AG08395 (cell line): ENCODE data around the gene NFKBIL1.
"Not testable (repeated sequence)": the region's sequence is repeated elsewhere in the genome, so short reads cannot be mapped to it uniquely, and the experiment has no call there.

Experiments
- DNase-seq: peaks from one replicate; pipeline ENCODE4 v3.0.0; 2012; ENCODE audit warnings: mixed read lengths, low spot score

Gene NFKBIL1

DNA sequence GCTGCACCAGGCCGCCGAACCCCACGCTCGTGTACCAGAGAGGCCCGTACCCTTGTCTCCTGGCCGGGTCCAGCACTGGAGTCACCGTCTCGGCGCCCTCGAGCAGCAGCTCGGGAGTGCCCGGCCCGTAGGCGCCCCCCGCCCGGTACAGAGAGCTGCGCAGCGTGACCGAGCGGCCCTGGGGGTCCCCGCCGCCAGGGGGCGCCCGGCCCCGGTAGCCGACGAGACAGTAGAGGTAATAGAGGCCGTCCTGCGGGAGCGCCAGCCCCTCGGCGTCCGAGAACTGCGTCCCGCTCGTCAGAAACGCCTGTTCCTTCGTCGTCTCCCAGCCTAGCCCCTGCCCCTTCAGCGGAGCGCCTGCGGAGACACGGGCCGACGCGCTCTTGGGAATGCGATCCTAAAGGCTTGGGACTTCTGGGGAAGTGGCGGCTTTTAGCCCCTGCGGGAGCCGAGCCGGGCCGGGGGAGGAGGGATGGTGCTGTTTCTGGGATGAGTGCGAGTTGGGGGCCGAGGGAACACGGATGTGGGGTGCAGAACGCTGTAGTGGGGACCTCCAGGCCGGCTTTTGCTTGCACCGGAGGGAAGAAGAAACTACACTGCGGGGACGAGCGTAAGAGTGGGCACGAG lies 33.5 kb downstream of the NFKBIL1 start:
- DNase-seq: peak; percentile 92

- DNase-seq: no peak
These were observed 34.2 kb downstream of the NFKBIL1 start for GRCh38 chr6:31581434-31582229.

DNA sequence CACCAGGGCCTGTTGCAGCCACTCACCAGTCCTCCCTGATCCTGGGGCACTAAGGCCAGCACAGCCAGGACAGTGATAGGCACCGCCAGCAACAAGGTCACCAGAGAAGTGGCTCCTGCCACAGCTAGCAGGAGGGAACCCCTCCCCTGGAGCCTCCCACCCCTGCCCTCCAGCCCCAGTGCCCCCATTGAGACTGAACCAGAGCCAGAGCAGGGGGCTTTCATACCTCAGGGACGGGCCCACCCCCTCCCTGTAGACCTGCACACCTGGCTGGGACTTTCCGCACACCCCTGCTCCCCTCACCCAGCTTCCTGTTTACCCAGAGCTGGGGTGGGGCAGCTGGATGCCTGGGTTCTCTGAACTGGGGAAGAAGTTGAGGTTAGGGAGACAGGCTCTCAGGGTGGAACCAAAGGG lies 34.8 kb downstream of the NFKBIL1 start, which contains the start of gene LTB:
LTB (minus strand) TSS at position 195 of the 414 bp plus-strand sequence; CDS start at position 188, 7 bp downstream.
- DNase-seq: no peak

DNA sequence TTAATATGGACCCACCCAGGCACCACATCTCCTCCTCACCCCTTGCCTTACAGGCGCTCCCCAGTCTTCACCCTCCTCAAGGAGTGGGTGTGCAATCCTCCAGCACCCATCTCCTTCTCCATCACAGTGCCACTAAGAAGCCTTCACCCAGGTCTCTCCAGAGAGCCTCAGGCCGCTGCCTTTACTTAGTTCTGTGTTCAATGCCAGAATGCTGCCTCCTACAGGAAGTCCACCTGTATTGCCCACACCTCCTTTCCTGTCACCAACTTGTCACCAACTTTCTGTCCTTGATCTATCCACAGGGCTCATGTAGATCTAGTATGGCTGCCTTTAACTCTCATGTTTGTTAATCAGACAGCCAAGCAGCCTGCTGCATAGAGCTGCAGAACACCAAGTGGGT lies 38.1 kb downstream of the NFKBIL1 start:
- no peak for DNase-seq

DNA sequence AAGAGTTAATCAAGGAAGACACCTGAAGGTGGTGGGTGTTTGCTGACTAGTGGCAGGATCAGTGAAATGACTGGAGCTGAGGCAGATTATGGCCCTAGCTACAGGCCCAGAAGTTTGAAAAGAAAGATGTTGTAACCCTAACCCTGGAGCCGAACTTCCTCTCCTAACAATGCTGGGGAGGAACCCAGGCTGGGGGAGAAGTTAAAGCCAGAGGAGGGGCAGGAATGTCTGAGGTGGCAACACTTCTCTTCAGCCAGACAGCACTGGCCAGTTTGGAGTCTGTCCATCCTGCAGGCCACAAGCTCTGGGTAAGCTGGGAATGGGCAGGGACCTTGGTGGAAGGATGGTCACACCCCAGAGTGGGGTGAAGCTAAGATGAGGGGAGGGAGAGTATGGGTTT lies 38.6 kb downstream of the NFKBIL1 start, which contains the start of gene LST1:
LST1 (plus strand) TSS at position 270 of the 400 bp plus-strand sequence. CDS start 1,023 bp downstream, outside the sequence.
- DNase-seq: no peak

DNA sequence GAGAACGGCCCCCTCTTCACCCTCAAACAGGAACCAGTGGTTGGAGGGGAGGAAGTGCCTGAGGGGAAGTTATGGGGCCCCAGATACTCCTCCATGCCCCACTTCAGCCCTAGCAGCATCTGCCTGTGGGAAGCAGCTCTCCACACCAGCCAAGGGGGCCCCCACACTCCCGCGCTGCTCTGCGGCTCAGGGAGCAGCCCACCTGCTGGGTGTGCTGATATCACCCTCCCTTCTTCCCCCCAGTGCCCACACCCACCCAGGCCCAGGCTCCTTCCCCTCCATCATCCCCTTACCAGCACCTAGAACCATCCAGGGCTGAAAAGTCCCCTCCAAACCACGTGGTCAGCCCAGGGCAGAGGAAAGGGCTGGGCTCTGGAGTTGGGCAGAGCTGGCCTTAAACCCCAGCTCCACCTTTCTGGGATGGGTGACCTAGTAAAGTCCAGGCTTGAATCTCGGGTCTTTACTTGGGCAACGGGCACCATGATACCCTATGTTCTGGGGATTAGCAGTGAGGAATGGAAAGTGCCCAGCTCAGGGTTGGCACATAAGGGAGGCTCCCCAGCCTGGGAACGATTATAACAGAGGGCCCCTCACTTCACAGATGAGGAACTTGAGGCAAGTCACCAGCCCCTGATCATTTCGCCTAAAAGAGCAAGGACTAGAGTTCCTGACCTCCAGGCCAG lies 39.3 kb downstream of the NFKBIL1 start:
- DNase-seq: no peak

DNA sequence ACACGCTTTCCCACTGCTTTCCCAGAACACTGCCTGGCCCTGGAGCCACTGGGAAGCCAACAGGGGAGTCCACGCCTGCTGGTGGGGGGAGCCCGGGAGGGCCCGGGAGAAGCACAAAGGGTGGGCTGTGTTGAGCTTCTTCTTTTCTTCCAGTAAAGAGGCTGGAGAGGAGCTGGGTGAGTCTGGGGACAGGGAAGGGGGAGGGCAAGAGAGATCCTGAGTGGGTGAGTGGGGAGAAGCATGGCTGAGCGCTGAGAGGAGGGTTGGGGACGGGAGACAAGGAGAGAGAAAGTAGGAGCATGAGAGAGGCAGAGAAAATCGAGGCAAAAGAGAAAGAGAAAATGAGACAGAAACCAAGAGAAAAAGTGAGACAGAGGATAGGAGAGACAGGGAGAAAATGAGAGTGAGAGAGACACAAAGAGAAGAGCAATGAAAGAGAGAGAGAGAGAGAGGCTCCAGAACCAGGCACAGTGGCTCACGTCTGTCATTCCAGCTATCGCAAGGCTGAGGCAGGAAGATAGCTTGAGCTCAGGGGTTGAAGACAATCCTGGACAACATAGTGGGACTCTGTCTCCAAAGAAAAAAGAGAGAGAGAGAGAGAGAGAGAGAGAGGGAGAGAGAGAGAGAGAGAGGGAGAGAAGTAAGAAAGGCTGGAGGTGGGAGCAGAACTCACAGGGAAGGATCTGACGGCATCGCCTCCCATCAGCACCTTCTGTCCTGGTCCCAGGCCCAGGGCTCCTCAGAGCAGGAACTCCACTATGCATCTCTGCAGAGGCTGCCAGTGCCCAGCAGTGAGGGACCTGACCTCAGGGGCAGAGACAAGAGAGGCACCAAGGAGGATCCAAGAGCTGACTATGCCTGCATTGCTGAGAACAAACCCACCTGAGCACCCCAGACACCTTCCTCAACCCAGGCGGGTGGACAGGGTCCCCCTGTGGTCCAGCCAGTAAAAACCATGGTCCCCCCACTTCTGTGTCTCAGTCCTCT lies 40.7 kb downstream of the NFKBIL1 start:
- DNase-seq: no peak

DNA sequence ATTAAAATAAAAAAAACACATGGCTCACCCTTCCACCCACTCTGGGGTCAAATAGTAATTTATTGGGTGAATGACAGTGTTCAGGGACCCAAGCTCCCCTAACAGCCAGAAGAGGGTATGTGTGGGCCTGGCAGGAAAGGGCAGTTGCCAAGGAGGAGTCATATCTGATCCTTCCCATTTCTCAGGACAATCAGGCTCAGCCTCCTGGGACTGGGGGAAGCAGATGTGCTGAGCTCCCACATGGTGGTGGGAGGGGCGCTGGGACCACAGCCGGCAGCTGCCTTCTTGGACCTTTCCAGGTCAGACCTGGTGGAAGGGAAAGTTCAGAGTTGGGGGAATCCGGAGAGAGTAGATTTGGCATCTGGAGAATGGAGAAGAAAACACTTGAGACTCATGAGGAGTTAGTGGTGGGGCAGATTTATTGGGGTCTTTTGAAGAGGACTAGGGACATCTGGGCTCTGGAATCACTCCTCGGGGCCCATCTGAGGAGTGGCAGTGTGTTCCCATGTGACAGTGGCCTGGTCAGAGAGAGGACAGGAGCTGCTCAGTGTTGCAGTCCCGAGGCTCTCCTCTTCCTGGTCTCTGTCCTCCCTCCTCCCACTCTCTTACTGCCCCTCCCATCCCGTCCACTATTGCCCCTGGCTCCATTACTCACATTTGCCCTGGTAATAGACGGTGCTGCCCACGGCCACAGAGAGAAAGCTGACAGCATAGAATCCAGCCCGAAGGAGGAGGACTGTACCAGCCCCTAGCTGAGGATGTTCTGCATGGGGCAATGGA lies 41.7 kb downstream of the NFKBIL1 start:
- DNase-seq: no peak

DNA sequence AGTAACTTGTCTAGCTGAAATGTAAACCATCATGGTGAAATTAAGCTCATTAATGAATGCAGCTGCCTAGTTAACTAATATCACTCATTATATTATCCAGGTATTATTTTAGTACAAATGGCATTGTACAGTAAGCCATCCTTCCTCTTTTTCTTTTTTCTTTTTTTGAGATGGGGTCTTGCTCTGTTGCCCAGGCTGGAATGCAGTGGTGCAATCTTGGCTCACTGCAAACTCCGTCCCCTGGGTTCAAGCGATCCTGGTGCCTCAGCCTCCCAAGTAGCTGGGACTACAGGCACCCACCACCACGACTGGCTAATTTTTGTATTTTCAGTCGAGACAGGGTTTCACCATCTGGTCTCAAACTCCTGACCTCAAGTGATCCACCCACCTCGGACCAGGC lies 43.3 kb downstream of the NFKBIL1 start:
- not testable (repeated sequence) for DNase-seq

GRCh38 chr6:31592396-31592771 lies 45.0 kb downstream of the NFKBIL1 start:
- DNase-seq: no peak

GRCh38 chr6:31597006-31597405 lies 49.6 kb downstream of the NFKBIL1 start:
- peak; percentile 28 for DNase-seq

- DNase-seq: no peak
These were observed 59.9 kb downstream of the NFKBIL1 start for GRCh38 chr6:31607317-31607716.
